HL-60 (cell line): ENCODE measurements around the gene HDGFL2.

Experiments used
- CTCF ChIP-seq: IDR thresholded peaks from one replicate; pipeline ENCODE4 v1.5.1; 2011; ENCODE audit warnings: low read length, control low read depth, inconsistent platforms; ENCODE audit not compliant: insufficient read depth
- GABPA ChIP-seq: IDR thresholded peaks from 2 replicates; pipeline ENCODE4 v1.6.1; 2012; ENCODE audit warnings: low read depth
- REST ChIP-seq: IDR thresholded peaks from 2 replicates; pipeline ENCODE4 v1.6.1; 2012; ENCODE audit warnings: low read depth; ENCODE audit not compliant: insufficient replicate concordance
- SPI1 ChIP-seq: IDR thresholded peaks from 2 replicates; pipeline ENCODE4 v1.6.1; 2012; ENCODE audit warnings: low read depth, mild to moderate bottlenecking, borderline replicate concordance

GRCh38 chr19:4454747-4455718 is 17.1 kb upstream of the HDGFL2 start:
- TF ChIP-seq CTCF (no peak), GABPA (no peak), REST (no peak), SPI1 (no peak)
